NCI-H1436 treated with DMSO at 0.1 percent for 48 hours (cell line): Measurements from ENCODE around the gene BMPR2.
"Not testable (repeated sequence)": the region's sequence is repeated elsewhere in the genome, so short reads cannot be mapped to it uniquely, and the experiment has no call there.

Experiments
- DNase-seq: peaks from one replicate; lab custom pipeline; 2025; lab: John Stamatoyannopoulos, UW

The BMPR2 gene

GRCh38 chr2:202452744-202453143, 76.6 kb downstream of the BMPR2 start:
- DNase-seq, result no peak

DNA sequence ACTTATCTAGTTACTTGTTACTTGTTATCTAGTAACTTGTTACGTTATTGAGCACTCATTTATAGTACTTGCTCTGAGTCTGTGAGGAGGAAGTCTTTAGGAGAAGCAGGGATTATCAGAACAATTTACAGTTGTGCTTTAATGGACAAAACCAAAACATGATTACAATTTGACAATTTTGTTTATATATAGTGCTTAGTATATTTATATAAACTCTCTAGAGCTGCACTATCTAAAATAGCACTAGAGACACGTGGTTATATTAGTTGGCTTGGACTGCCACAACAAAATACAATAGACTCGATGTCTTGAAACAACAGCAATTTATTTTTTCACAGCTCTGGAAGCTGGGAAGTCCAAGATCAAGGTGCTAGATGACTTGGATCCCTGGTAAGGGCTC, 78.4 kb downstream of the BMPR2 start:
- no peak for DNase-seq

DNA sequence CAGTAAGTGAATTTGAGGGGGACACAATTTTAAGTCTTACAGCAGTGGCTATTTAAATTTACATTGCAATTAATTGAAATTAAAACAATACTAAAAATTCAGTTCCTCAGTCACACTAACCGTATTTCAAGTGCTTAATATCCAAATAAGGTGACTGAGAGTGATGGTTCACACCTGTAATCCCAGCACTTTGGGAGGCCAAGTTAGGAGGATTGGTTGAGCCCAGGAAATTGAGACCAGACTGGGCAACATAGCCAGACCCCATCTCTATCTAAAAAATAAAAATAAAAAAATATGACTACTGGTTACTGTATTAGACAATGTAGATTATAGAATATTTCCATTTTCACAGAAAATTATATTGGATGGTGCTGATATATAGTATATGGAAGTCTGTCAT, 79.0 kb downstream of the BMPR2 start:
- no peak for DNase-seq

- no peak for DNase-seq
Measured at GRCh38 chr2:202460119-202460518, 84.0 kb downstream of the BMPR2 start.

DNA sequence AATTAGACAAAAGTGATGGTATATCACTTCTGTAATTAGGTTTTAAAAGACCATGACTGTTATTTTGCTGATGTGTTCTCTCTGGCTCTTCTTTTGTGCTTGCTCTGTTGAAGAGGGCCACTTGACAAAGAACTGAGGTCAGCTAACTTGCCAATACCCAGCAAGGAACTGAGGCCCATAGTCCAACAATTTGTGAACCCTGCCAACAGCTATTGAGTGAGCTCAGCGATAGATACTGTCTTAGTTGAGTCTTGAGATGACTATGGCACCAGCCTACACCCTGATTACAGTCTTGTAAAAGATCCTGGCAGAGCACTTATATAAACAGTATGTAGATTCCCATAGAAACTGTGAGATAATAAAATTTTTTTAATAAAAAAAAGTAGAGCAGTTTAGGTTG, 103.0 kb downstream of the BMPR2 start:
- no peak for DNase-seq

GRCh38 chr2:202479610-202480009, 103.5 kb downstream of the BMPR2 start:
- DNase-seq, result no peak

- DNase-seq, result no peak
Measured at GRCh38 chr2:202486351-202486750, 110.2 kb downstream of the BMPR2 start.

GRCh38 chr2:202488671-202489070, 112.5 kb downstream of the BMPR2 start:
- DNase-seq, result no peak

GRCh38 chr2:202490479-202490878, 114.4 kb downstream of the BMPR2 start:
- no peak for DNase-seq

GRCh38 chr2:202491514-202491913, 115.4 kb downstream of the BMPR2 start:
- no peak for DNase-seq

- no peak for DNase-seq
Measured at GRCh38 chr2:202494300-202495229, 118.4 kb downstream of the BMPR2 start.

DNA sequence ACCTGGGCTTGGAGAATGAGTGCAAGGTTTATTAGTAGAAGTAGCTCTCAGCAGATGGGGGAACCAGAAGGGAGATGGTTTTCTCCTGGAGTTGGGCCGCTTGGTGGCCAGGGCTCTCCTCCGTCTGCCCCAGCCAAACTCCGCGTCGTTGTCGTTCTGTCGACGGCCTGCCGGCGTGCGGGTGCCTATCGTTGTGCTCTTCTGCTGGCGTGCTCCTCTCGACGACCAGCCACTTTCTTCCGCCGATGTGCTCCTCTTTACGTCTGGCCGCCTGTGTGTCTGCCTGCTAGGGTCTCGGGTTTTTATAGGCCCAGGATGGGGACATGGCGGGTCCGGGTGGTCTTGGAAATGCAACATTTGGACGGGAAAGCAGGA, 119.1 kb downstream of the BMPR2 start:
- DNase-seq, result no peak

- not testable (repeated sequence) for DNase-seq
Measured at GRCh38 chr2:202496835-202497472, 120.8 kb downstream of the BMPR2 start.

DNA sequence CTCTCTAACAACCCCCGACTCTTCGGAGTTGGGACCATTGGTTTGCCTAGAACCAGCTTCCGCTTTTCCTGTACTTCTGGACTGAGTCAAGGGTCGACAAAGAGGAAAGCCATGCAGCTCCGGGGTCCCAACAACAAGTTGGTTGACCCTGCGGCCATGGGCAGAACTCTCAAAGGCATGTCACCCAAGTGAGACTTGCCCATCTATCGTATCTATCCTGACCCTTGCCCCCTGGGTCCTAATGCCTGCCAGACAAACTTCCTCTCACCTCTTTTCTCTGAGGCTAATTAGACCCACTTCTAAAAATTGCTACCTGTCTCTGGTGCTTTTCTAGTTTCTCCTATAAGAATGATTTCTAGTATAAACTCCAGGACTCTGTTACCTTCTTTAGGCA, 121.3 kb downstream of the BMPR2 start:
- DNase-seq, result not testable (repeated sequence)

DNA sequence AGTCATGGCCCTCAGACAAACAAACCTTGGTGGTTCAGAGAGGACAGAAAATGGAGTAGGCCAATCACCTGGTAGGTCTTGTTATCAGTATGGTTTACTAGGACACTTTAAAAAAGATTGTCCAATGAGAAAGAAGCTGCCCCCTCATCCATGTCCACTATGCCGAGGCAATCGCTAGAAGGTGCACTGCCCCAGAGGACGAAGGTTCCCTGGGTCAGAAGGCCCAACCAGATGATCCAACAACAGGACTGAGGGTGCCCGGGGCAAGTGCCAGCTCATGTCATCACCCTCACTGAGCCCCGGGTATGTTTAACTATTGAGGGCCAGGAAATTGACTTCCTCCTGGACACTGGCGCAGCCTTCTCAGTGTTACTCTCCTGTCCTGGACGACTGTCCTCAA, 123.7 kb downstream of the BMPR2 start:
- DNase-seq, result not testable (repeated sequence)

- DNase-seq, result not testable (repeated sequence)
Measured at GRCh38 chr2:202503276-202503675, 127.1 kb downstream of the BMPR2 start.

GRCh38 chr2:202508686-202509085, 132.6 kb downstream of the BMPR2 start:
- no peak for DNase-seq

- no peak for DNase-seq
Measured at GRCh38 chr2:202510911-202511310, 134.8 kb downstream of the BMPR2 start.

- DNase-seq, result no peak
Measured at GRCh38 chr2:202512176-202512575, 136.0 kb downstream of the BMPR2 start.

- DNase-seq, result no peak
Measured at GRCh38 chr2:202514732-202515131, 138.6 kb downstream of the BMPR2 start.

GRCh38 chr2:202519453-202519852, 143.3 kb downstream of the BMPR2 start:
- no peak for DNase-seq

DNA sequence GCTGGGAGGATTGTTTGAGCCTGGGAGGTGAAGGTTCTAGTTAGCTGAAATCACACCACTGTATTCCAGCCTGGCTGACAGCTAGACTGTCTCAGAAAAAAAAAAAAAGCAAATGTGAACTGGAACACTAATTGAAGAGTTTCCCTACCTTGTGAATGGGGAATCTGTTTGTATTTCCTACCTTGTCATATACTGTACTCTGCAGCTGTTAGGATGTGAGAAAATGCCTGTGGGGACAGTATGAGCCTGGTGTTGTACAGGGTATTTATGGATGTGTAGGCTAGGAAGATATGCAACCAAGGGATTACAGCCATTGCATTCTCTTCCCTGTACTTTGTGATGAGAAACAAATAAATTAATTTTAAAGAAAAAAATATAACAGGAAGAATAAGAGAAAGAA, 145.3 kb downstream of the BMPR2 start:
- DNase-seq, result no peak

GRCh38 chr2:202529389-202529788, 153.3 kb downstream of the BMPR2 start:
- DNase-seq, result no peak
